Spleen (tissue), 7 donors: ENCODE data around the gene INVS.

ENCODE experiments used
- POLR2AphosphoS5 ChIP-seq, 3 donors: sonication (generic); formaldehyde crosslinking; IDR thresholded peaks; one replicate each; pipeline ENCODE4 v1.5.1; 2017; ENCODE audit warnings: antibody characterized with exemption in 3 of 3
- TF ChIP-seq, protein P1 (sequence below), 11 experiments: fragments of 200-600 bp in 7 of 11; fragments of 450-650 bp in 4 of 11; sonication (generic) in 4 of 11; IDR thresholded peaks in 8 of 11; conservative IDR thresholded peaks in 3 of 11; 1 replicate in 7 of 11; 2 replicates in 4 of 11; pipeline versions ENCODE4 v1.4.0 to v1.8.0; 2016 to 2021; ENCODE audit warnings: antibody characterized with exemption in 11 of 11, inconsistent platforms in 4 of 11, mild to moderate bottlenecking in 1 of 11
- donor health status: DM: no; HTN: no; CAD: no; lungs with moderate emphysema.
- donor health status: DM: no; HTN: no; CAD: no.
- donor health status: DM: no; HTN: no; CAD: no.

DNA sequence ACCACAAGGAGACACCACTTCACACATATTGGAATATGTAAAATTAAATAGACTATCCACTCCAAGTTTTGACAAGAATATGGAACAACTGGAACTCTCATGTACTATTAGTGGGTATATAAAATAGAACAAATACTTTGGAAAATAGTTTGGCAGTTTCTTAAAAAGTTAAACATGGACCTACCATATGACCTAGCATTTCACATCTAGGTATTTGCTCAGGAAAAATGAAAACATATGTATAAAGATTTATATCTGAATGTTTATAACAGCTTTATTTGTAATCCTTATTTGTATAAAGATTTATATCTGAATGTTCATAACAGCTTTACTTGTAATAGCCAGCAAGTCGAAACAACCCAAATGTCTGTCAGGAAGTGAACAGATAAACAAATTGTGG, 49.5 kb upstream of the INVS start:
- TF ChIP-seq, protein P1, sequence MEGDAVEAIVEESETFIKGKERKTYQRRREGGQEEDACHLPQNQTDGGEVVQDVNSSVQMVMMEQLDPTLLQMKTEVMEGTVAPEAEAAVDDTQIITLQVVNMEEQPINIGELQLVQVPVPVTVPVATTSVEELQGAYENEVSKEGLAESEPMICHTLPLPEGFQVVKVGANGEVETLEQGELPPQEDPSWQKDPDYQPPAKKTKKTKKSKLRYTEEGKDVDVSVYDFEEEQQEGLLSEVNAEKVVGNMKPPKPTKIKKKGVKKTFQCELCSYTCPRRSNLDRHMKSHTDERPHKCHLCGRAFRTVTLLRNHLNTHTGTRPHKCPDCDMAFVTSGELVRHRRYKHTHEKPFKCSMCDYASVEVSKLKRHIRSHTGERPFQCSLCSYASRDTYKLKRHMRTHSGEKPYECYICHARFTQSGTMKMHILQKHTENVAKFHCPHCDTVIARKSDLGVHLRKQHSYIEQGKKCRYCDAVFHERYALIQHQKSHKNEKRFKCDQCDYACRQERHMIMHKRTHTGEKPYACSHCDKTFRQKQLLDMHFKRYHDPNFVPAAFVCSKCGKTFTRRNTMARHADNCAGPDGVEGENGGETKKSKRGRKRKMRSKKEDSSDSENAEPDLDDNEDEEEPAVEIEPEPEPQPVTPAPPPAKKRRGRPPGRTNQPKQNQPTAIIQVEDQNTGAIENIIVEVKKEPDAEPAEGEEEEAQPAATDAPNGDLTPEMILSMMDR (IDR thresholded peaks at IDR 0.05 in 8 of 11, conservative IDR thresholded peaks at IDR 0.05 in 3 of 11), result no peak
- no peak for TF ChIP-seq POLR2AphosphoS5 (IDR thresholded peaks at IDR 0.05)
